GM11168 (cell line): ENCODE results near the gene SLC6A13.
"Not testable (repeated sequence)": the region's sequence is repeated elsewhere in the genome, so short reads cannot be mapped to it uniquely, and the experiment has no call there.

Source experiments
- in situ Hi-C: fragments of 300-500 bp; cut with MboI; formaldehyde crosslinking; loops from one replicate; pipeline ENCODE4 v1.12.0; 2022; ENCODE audit warnings: low sequenced_read_pairs; ENCODE audit not compliant: unreplicated experiment

The SLC6A13 gene

GRCh38 chr12:236445-236844, 26.2 kb downstream of the SLC6A13 start:
- in situ Hi-C loops = no loop called here

GRCh38 chr12:235967-236366, 26.7 kb downstream of the SLC6A13 start:
- in situ Hi-C loops = not testable (repeated sequence)

- in situ Hi-C loops = no loop called here
Measured at GRCh38 chr12:234891-235415, 27.7 kb downstream of the SLC6A13 start.

DNA sequence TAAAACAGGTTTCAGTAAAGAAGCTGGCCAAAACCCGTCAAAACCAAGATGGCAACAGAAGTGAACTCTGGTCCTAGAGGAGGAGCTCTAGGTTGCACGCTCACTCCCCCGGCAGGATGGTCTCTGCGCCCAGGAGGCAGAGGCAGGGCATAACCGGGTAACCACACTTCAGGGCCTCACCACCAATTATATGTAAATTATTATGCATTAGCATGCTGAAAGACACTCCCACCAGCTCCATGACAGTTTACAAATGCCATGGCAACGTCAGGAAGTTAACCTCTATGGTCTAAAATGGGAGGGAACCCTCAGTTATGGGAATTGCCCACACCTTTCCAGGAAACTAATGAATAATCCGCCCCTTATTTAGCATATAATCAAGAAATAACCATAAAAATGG, 28.6 kb downstream of the SLC6A13 start:
- in situ Hi-C loops = no loop called here

- in situ Hi-C loops = no loop called here
Measured at GRCh38 chr12:233615-233968, 29.0 kb downstream of the SLC6A13 start.

- in situ Hi-C loops = no loop called here
Measured at GRCh38 chr12:232731-233614, 29.7 kb downstream of the SLC6A13 start.

GRCh38 chr12:230925-231671, 31.5 kb downstream of the SLC6A13 start:
- in situ Hi-C loops = no loop called here

- in situ Hi-C loops = no loop called here
Measured at GRCh38 chr12:229441-230191, 33.0 kb downstream of the SLC6A13 start.

DNA sequence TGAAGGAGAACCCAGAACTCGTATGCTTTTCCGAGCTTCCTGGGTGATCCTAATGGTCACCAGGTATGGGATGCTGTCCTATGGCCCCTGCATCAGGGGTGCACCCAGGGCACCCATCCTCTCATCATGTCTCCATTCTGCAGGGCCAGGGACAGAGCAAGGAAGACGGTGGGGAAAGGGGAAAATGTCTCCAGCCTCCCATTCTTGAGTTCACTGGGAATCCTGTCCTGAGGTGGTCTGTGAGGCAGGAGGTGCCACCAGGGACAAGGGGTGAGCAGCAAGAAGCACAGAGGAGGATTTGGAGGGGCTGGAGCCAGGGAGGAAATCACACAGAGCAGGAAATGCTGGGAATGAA, 33.8 kb downstream of the SLC6A13 start:
- in situ Hi-C loops = no loop called here

- in situ Hi-C loops = no loop called here
Measured at GRCh38 chr12:227923-228845, 34.5 kb downstream of the SLC6A13 start.

DNA sequence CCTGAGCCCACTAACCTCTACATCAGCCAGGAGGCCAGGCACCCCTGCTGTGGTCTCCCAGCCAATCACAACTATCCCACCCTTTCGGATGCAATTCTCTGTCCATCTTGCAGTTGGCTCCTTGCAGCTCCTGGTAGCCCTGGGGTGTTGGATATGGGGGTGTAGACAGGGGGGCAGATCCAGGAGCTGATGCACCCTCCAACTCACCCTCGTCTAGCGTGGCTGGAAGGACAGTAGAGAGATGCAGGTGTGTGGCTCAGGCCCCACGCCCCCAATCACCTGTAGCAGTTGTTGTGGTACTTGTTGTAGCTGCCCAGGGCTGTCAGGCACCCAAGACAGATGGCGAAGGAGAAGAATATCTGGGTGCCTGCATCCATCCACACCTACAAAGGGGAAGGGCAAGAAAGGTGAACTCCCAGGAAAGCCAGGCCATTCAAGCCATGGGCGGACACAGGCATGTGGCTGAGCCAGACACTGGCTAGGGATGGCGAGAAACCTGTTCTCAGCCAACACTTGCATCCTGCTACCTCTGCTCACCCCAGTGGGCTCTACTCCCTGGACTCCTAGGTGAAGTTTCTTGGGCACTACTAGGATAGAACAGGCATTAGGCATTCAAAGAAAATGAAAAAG, 35.2 kb downstream of the SLC6A13 start:
- in situ Hi-C loops = no loop called here

DNA sequence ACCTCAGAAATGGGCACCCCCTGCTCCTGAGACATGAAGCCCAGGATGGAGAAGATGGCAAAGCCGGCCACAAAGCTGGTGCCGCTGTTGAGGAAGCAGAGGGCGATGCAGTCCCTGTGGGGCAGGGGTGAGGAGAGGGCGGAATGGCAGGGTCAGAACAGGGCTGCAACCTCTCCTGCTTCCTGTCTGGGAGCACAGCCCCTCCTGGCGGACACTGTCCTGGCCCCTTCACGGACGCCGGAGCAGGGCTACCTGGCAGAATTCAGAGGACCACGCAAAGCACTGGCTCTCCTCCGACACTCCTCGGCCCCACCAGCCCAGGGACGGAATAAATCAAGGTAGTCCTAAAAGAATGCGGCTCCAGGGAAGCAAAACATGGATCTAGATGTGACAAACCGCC, 36.2 kb downstream of the SLC6A13 start:
- in situ Hi-C loops = no loop called here

DNA sequence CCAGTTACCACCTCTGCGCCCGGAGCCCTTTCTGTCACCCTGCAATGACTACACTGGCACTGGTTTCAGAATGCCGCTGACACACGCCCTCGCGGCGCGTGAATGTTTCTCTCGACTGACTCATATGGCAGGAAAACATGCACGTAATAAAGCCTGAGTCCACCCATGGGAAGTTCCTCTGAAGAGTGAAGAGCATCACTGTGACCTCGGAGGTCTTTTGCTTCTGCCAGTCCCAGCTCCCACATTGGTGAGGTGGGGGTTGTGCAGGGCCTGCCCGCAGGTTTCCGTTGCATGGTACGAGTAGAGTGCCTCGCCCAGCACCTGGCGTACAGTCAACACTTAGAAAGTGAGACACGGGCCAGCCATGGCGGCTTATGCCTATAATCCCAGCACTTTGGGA, 37.6 kb downstream of the SLC6A13 start:
- in situ Hi-C loops = no loop called here

DNA sequence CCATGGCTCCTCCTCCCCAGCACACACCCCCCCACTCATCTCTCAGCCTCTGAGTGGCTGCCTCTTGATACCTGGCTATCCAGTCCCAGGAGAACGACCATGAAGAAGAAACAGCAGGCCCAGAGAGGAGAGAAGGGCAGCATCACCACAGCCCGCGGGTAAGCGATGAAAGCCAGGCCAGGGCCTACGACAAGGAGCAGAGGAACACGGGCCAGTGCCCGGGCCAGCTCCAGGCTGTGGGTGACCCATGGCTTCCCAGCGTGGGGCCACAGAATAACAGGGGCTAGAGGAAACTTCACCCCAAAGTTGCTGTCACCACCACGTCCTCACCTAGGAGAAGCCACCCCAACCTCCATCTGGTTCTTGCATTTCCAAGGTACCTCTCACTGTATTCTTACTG, 38.3 kb downstream of the SLC6A13 start:
- in situ Hi-C loops = no loop called here

GRCh38 chr12:223841-224240, 38.8 kb downstream of the SLC6A13 start:
- in situ Hi-C loops = no loop called here

DNA sequence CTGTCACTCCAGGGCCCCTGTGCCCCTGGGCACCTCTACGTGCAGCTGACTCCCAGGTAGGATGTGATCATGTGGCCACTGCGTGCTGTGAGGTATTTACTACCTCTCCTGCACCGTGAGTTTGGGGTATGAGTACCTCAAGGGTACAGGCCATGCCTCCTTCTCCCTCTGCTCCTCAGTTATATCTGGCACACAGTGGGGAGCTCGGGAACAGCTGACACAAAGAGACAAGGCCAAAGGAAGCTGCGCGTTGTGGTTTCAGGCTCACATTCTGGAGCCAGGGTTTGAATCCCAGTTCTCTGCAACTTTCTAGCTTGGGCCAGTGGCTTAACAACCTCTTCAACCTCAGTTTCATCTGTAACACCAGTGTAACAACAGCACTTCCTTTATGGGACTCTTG, 40.9 kb downstream of the SLC6A13 start:
- in situ Hi-C loops = no loop called here

DNA sequence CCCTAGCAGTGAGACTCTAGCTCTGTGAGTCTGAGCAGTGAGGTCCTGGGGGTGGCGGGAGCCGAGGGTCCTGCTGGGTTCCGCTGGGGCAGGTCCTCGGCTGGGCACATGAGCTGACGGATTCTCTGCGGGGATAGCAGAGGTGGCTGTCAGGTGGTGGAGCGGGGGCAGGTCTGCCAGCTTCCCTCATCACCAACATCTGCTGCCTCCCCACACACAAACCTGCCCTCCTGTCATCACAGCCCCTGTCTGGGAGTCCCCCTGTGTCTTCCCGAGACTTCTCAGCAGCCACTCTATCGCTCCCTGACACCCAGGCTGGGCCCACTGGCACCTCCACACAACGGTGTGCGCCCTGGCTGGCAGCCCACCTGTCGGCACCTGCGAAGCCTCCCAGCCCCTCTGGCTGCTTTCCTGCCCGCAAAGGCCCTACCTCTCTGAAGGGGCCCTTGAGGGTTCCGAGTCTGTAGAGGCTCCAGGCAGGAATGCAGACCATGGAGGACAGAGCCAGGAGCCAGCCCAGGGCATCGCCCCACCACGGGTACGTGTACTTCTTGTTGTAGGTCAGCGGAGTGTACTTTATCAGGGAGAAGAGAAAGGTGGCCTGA, 41.6 kb downstream of the SLC6A13 start:
- in situ Hi-C loops = no loop called here

DNA sequence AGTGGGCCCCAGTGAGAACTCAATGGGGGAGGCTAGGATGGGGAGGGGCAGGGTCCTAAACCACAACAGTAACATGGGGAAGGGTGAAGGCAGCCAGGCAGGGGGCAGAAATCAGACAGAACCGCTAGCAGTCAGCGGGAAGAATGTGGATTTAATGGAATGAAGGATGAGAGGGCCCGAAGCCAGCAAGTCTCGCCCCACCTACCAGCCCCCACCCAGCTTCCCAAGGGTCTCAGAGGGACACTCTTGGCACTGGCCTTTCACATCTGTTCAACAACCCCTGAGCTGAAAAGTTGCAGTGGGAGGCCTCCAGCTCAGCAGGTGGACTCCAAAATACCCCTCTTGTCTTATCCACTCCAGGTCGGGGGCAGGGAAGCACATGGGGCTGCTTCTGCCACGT, 42.1 kb downstream of the SLC6A13 start:
- in situ Hi-C loops = no loop called here

- in situ Hi-C loops = no loop called here
Measured at GRCh38 chr12:219891-220352, 42.7 kb downstream of the SLC6A13 start.
